Activated naive CD4-positive, alpha-beta T cell treated with Interleukin-2 at 50 U/mL for 16 hours (primary cell): Measurements from ENCODE around the gene KLHL21.

Experiments used
- DNase-seq: peaks from one replicate; pipeline ENCODE4 v3.0.0-alpha.2; 2020

KLHL21 gene

GRCh38 chr1:6546326-6546725 lies 56.3 kb downstream of the KLHL21 start:
- DNase-seq, result no peak

DNA sequence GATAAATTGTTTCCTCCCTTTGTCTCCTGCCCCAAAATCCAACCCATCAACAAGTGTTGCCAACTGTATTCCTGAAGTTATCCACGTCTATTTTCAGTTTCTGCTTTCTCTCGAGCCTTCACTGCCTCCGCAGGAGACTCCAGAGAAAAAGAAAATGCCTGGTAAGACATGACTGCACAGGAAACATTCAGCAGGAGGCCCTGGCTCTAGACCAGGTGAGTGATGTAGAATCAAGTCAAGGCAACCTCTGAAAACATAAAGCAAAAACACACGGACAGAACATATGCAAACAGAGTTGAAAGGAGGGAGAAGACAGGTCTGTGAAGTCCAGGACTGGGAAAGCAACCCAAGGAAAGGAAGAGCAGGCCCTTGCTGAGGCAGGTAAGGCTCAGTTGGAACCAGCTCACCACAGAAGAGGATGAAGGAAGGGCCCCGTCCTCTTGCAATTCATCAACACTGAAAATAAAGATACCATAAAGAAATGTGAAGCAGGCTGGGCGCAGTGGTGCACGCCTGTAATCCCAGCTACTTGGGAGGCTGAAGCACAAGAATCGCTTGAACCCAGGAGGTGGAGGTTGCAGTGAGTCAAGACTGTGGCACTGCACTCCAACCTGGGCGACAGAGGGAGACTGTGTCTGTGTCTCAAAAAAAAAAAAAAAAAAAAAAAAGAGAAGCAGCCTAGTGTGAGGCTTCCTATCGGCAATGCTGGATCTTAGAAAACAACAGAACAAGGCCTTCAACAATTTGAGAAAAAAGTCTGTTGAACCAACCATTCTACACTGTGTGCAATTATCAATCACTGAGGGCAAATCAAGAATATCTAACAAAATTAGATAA lies 57.2 kb downstream of the KLHL21 start:
- DNase-seq, result no peak

- no peak for DNase-seq
Observed at GRCh38 chr1:6544831-6545230, 57.8 kb downstream of the KLHL21 start.
